Measurements from ENCODE around the gene ATAD3B.
"Not testable (repeated sequence)": the region's sequence is repeated elsewhere in the genome, so short reads cannot be mapped to it uniquely, and the experiment has no call there.

- TF ChIP-seq EZH2 (IDR thresholded peaks at IDR 0.05); FOXP2 (optimal IDR thresholded peaks at IDR 0.05; ENCODE audit: control extremely low read depth, extremely low read length, insufficient read depth): not testable (repeated sequence)
Measured at GRCh38 chr1:1526476-1526875, 54.9 kb downstream of the ATAD3B start.
